Esophagus muscularis mucosa (tissue), 3 donors: ENCODE results near the gene SMKR1.

ENCODE experiments used
- CTCF ChIP-seq, 3 experiments: fragments of 200-600 bp in 2 of 3; fragments of 450-650 bp in 1 of 3; sonication (generic) in 2 of 3; IDR thresholded peaks; one replicate each; pipeline ENCODE4 v1.5.1; 2017 to 2019; ENCODE audit warnings: antibody characterized with exemption in 3 of 3, mild to moderate bottlenecking in 2 of 3, moderate library complexity in 1 of 3
- POLR2A ChIP-seq: fragments of 450-650 bp; IDR thresholded peaks from one replicate; pipeline ENCODE4 v1.6.1; 2017; ENCODE audit warnings: antibody characterized with exemption, moderate library complexity, mild to moderate bottlenecking, low read depth
- POLR2AphosphoS5 ChIP-seq, 2 donors: sonication (generic); formaldehyde crosslinking; IDR thresholded peaks; one replicate each; pipeline ENCODE4 v1.6.1; 2017; ENCODE audit warnings: antibody characterized with exemption in 2 of 2

- TF ChIP-seq CTCF (IDR thresholded peaks at IDR 0.05) (no peak), POLR2A (no peak), POLR2AphosphoS5 (IDR thresholded peaks at IDR 0.05) (no peak)
These were observed 15.6 kb downstream of the SMKR1 start for GRCh38 chr7:129517931-129518330.
